HEK293 (cell line): Measurements from ENCODE around the gene PCDHA9.
"Not testable (repeated sequence)": the region's sequence is repeated elsewhere in the genome, so short reads cannot be mapped to it uniquely, and the experiment has no call there.

Experiments
- CTCF ChIA-PET: fragments of 350-600 bp; formaldehyde crosslinking; extraction: SDS; loops from one replicate; lab custom pipeline; 2021; ENCODE audit warnings: antibody characterized with exemption; lab: Yijun Ruan, JAX
- POLR2A ChIA-PET: fragments of 300-600 bp; formaldehyde crosslinking; extraction: SDS; loops from one replicate; lab custom pipeline; 2020; ENCODE audit warnings: antibody characterized with exemption, inconsistent platforms; lab: Yijun Ruan, JAX
- H3K27ac ChIP-seq: fragments of 200-500 bp; sonication (Bioruptor generic); 2 replicates; pipeline ENCODE4 v1.5.1; 2014; ENCODE audit warnings: low read depth, low read length, control low read depth, inconsistent platforms; ENCODE audit errors: extremely low read depth
- H3K36me3 ChIP-seq, 2 experiments: fragments of 200-500 bp in 1 of 2; sonication (Bioruptor generic) in 1 of 2; 1 replicate in 1 of 2; 2 replicates in 1 of 2; pipeline ENCODE4 v1.5.1; 2014 to 2017; ENCODE audit warnings: inconsistent platforms in 2 of 2, low read length in 2 of 2; ENCODE audit not compliant: control insufficient read depth in 2 of 2, insufficient read depth in 1 of 2
- H3K4me1 ChIP-seq: fragments of 200-500 bp; sonication (Bioruptor generic); 2 replicates; pipeline ENCODE4 v1.5.1; 2014; ENCODE audit warnings: mild to moderate bottlenecking, low read length, inconsistent platforms; ENCODE audit not compliant: control insufficient read depth, insufficient read depth
- H3K4me3 ChIP-seq: 2 replicates; pipeline ENCODE4 v1.5.1; 2011; ENCODE audit warnings: low read depth, mild to moderate bottlenecking, control low read depth, low read length, moderate library complexity
- H3K9me3 ChIP-seq: fragments of 200-500 bp; sonication (Bioruptor generic); 2 replicates; pipeline ENCODE4 v1.5.1; 2014; ENCODE audit warnings: low read depth, low read length, inconsistent platforms; ENCODE audit not compliant: control insufficient read depth, insufficient read depth
- EGR2 ChIP-seq: fragments of 450-650 bp; formaldehyde crosslinking; IDR thresholded peaks from 2 replicates; pipeline ENCODE4 v1.5.1; 2016; ENCODE audit warnings: low read depth, missing biosample characterization, missing genetic modification characterization
- SP2 ChIP-seq: fragments of 450-650 bp; formaldehyde crosslinking; IDR thresholded peaks from 2 replicates; pipeline ENCODE4 v1.5.1; 2016; ENCODE audit warnings: missing biosample characterization, missing genetic modification characterization
- SP3 ChIP-seq: fragments of 450-650 bp; formaldehyde crosslinking; IDR thresholded peaks from 2 replicates; pipeline ENCODE4 v1.5.1; 2016; ENCODE audit warnings: missing biosample characterization, missing genetic modification characterization
- ZBTB1 ChIP-seq: fragments of 450-650 bp; formaldehyde crosslinking; IDR thresholded peaks from 2 replicates; pipeline ENCODE4 v1.5.1; 2016; ENCODE audit warnings: missing biosample characterization, missing genetic modification characterization
- ZFP69B ChIP-seq: fragments of 450-650 bp; formaldehyde crosslinking; IDR thresholded peaks from 2 replicates; pipeline ENCODE4 v1.5.1; 2016; ENCODE audit warnings: missing biosample characterization, missing genetic modification characterization
- ZIC2 ChIP-seq: fragments of 450-650 bp; formaldehyde crosslinking; IDR thresholded peaks from 2 replicates; pipeline ENCODE4 v1.5.1; 2016; ENCODE audit warnings: missing biosample characterization, missing genetic modification characterization
- ZNF19 ChIP-seq: fragments of 450-650 bp; formaldehyde crosslinking; IDR thresholded peaks from 2 replicates; pipeline ENCODE4; 2016; ENCODE audit warnings: missing biosample characterization, missing genetic modification characterization, low read depth
- ZNF266 ChIP-seq: fragments of 450-650 bp; formaldehyde crosslinking; IDR thresholded peaks from 2 replicates; pipeline ENCODE4 v1.5.1; 2016; ENCODE audit warnings: missing biosample characterization, missing genetic modification characterization, low read depth
- ZNF311 ChIP-seq: fragments of 450-650 bp; formaldehyde crosslinking; IDR thresholded peaks from 2 replicates; pipeline ENCODE4 v1.5.1; 2017; ENCODE audit warnings: missing biosample characterization, missing genetic modification characterization, borderline replicate concordance
- ZNF433 ChIP-seq: fragments of 450-650 bp; formaldehyde crosslinking; IDR thresholded peaks from 2 replicates; pipeline ENCODE4 v1.5.1; 2016; ENCODE audit warnings: missing biosample characterization, missing genetic modification characterization, low read depth
- ZNF488 ChIP-seq: fragments of 450-650 bp; formaldehyde crosslinking; IDR thresholded peaks from 2 replicates; pipeline ENCODE4 v1.5.1; 2016; ENCODE audit warnings: missing biosample characterization, missing genetic modification characterization
- ZNF555 ChIP-seq: fragments of 450-650 bp; formaldehyde crosslinking; conservative IDR thresholded peaks from 2 replicates; pipeline ENCODE4 v1.5.1; 2017; ENCODE audit warnings: missing biosample characterization, mild to moderate bottlenecking, missing genetic modification characterization, inconsistent platforms
- ZNF629 ChIP-seq: fragments of 450-650 bp; formaldehyde crosslinking; IDR thresholded peaks from 2 replicates; pipeline ENCODE4 v1.5.1; 2017; ENCODE audit warnings: missing biosample characterization, missing genetic modification characterization
- ZNF654 ChIP-seq: fragments of 450-650 bp; formaldehyde crosslinking; IDR thresholded peaks from 2 replicates; pipeline ENCODE4 v1.5.1; 2016; ENCODE audit warnings: low read depth, missing biosample characterization, missing genetic modification characterization
- ZNF658 ChIP-seq: fragments of 450-650 bp; formaldehyde crosslinking; IDR thresholded peaks from 2 replicates; pipeline ENCODE4; 2016; ENCODE audit warnings: missing biosample characterization, missing genetic modification characterization
- ZNF670 ChIP-seq: fragments of 450-650 bp; formaldehyde crosslinking; IDR thresholded peaks from 2 replicates; pipeline ENCODE4 v1.5.1; 2016; ENCODE audit warnings: missing biosample characterization, missing genetic modification characterization, low read depth
- ZNF747 ChIP-seq: fragments of 450-650 bp; formaldehyde crosslinking; IDR thresholded peaks from 2 replicates; pipeline ENCODE4 v1.5.1; 2016; ENCODE audit warnings: missing biosample characterization, missing genetic modification characterization
- ZNF777 ChIP-seq: fragments of 450-650 bp; formaldehyde crosslinking; IDR thresholded peaks from 2 replicates; pipeline ENCODE4 v1.5.1; 2017; ENCODE audit warnings: missing biosample characterization, missing genetic modification characterization, borderline replicate concordance
- ZXDB ChIP-seq: fragments of 450-650 bp; formaldehyde crosslinking; IDR thresholded peaks from 2 replicates; pipeline ENCODE4 v1.5.1; 2016; ENCODE audit warnings: missing biosample characterization, missing genetic modification characterization

PCDHA9 gene

GRCh38 chr5:140835622-140836510 is 12.3 kb upstream of the PCDHA9 start:
- Histone ChIP-seq H3K9me3 (no peaks in the 10 kb centered on the region), H3K27ac (no peak overlapping the region), H3K4me1 (no peaks in the 10 kb centered on the region), H3K36me3 (no peaks in the 10 kb centered on the region), H3K4me3 (no peak overlapping the region)
- POLR2A ChIA-PET = no interaction called here
- CTCF ChIA-PET = interaction anchor here (0.5 to 0.6 kb wide), 2 partner anchors 74 to 448 kb away, joined by 3 to 6 read pairs; no protein-coding TSS in a partner anchor
- TF ChIP-seq ZNF488 (tag by site-specific recombination) (no peak), EGR2 (tag by site-specific recombination) (no peak), ZNF555 (no peak), ZNF777 (no peak), ZNF629 (tag by site-specific recombination) (no peak), ZNF747 (tag by site-specific recombination) (no peak), ZNF670 (tag by site-specific recombination) (no peak), ZNF19 (tag by site-specific recombination) (no peak)

GRCh38 chr5:140840978-140841962 is 6.9 kb upstream of the PCDHA9 start, which contains the start of gene PCDHA8:
PCDHA8 (plus strand) TSS chr5:140841187; CDS start chr5:140841322, 135 bp downstream.
- no peaks in the 10 kb centered on the region for H3K4me1 ChIP-seq
- no peaks in the 10 kb centered on the region for H3K36me3 ChIP-seq
- TF ChIP-seq ZNF658 (no peak), ZNF654 (tag by site-specific recombination) (peak; percentile 52), ZNF311 (tag by site-specific recombination) (no peak), ZBTB1 (tag by site-specific recombination) (no peak), ZNF433 (tag by site-specific recombination) (no peak), ZXDB (tag by site-specific recombination) (no peak), ZIC2 (tag by site-specific recombination) (no peak)
- no peak within 1 kb of the TSS for H3K4me3 ChIP-seq
- ChIA-PET POLR2A (no interaction called here), CTCF (interaction anchor here (0.6 to 3.9 kb wide), 23 partner anchors 10 to 326 kb away, joined by 3 to 24 read pairs (median 4); partner anchors contain the start of genes PCDHA10, PCDHA13, PCDHA2 and PCDHA5)
- no peaks in the 10 kb centered on the region for H3K9me3 ChIP-seq
- H3K27ac ChIP-seq = no peak within 1 kb of the TSS

GRCh38 chr5:140842798-140843733 is 5.1 kb upstream of the PCDHA9 start:
- Histone ChIP-seq H3K9me3 (no peaks in the 10 kb centered on the region), H3K27ac (no peak overlapping the region), H3K4me3 (no peak overlapping the region), H3K4me1 (no peaks in the 10 kb centered on the region), H3K36me3 (no peaks in the 10 kb centered on the region)
- CTCF ChIA-PET = interaction anchor here (0.5 kb wide), 1 partner anchor 39 kb away, joined by 3 read pairs; the partner anchor contains the start of gene PCDHA13
- TF ChIP-seq ZNF311 (tag by site-specific recombination) (no peak), ZFP69B (no peak), SP2 (no peak), SP3 (no peak), ZNF266 (tag by site-specific recombination) (no peak)
- POLR2A ChIA-PET = no interaction called here

- POLR2A ChIA-PET, H3K9me3 ChIP-seq, H3K4me3 ChIP-seq, H3K27ac ChIP-seq, H3K4me1 ChIP-seq, H3K36me3 ChIP-seq: not testable (repeated sequence)
- CTCF ChIA-PET = interaction anchor here (0.6 kb wide), 1 partner anchor 950 kb away, joined by 3 read pairs; no protein-coding TSS in a partner anchor
These were observed 1.9 kb downstream of the PCDHA9 start for GRCh38 chr5:140849831-140850634.
